GM03348 (cell line): ENCODE data around the gene TXNDC5.

Source experiments
- DNase-seq: peaks from one replicate; pipeline ENCODE4 v3.0.0; 2012; ENCODE audit warnings: low spot score

Gene TXNDC5

DNA sequence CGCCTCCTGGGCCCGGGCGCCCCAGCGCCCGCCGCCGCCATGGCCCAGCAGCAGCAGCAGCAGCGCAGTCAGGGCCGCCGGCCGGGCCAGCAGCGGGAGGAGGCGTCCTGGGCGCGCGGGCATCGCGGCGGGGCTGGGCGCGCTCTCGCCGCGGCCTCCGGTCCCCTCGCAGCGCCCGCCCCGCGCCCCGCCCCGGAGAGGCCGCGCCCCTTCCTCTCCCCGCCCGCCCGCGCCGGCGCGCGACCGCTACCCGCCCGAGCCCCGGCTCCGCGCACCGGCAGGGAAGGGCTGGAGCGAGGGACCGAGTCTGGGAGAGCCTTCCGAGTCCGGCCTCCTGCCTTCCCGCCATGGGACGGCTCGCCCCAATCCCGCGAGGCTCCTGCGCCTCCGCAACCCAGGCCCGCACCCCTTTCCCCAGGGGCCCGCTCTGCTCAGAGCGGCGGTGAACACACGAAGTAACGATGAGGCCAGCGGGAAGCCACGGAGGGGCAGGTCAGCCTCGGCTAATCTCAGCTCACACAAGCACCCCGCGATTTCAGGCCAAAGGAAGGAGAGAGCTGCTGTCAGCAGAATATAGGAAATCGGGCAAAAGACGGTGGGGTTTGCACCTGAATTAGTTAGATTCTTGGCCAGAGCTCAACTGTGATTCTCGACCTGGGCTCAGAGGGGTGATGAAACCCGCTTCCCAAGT lies at the start of gene TXNDC5:
Gene TXNDC5, minus strand, starts transcription at position 135 of the 691 bp plus-strand sequence. Its CDS starts 12 bp downstream, at position 123.
- peak; percentile 99 for DNase-seq

DNA sequence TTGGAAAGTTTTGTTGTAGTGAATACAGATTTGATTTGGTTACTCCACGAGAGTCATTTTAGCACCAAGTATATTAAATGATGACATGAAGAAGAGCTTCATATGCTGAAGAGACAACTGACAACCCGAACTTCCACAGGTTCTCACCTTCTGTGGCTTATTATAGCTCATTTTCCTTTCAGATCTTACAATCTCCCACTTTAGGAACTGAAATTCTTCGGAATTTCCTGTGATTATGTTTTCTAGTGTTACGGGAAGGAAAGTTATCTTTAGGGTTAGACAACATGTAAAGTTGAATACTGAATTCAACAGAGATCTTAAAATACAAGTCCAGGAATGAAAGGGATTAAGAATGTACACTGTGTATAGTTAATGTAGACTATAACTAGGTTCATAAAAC lies 49.6 kb upstream of the TXNDC5 start:
- no peak for DNase-seq

GRCh38 chr6:7959453-7959852 lies 48.9 kb upstream of the TXNDC5 start:
- no peak for DNase-seq

GRCh38 chr6:7958464-7958863 lies 47.9 kb upstream of the TXNDC5 start:
- DNase-seq, result no peak

GRCh38 chr6:7956257-7956656 lies 45.7 kb upstream of the TXNDC5 start:
- no peak for DNase-seq

DNA sequence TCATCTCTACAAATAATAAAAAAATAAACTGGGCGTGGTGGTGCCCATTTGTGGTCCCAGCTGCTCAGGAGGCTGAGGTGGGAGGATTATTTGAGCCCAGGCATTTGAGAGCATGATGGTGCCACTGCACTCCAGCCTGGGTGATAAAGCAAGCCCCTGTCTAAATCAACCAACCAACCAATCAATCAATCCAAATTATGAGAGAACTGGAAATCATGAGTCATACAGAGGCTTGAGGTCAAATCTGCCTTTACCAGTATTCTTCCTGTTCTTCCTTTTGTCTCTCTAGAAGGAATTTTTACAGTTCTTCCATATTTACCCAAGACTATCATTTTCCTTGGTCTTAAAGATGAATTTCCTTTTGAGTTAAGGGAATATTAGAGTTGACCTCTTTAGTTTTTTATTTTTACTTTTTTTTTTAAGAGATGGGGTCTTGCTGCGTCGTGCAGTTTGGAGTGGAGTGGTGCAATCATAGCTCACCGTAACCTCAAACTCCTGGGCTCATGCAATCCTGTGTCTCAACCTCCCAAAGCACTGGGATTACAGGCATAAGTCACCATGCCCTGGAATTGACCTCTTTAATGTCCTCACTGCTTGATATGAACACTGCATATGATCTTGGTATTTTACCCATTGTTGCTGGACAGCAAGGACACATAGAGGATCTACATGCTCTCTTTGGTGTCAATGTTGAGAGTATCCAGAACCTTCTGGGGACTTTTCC lies 44.1 kb upstream of the TXNDC5 start:
- DNase-seq, result no peak

DNA sequence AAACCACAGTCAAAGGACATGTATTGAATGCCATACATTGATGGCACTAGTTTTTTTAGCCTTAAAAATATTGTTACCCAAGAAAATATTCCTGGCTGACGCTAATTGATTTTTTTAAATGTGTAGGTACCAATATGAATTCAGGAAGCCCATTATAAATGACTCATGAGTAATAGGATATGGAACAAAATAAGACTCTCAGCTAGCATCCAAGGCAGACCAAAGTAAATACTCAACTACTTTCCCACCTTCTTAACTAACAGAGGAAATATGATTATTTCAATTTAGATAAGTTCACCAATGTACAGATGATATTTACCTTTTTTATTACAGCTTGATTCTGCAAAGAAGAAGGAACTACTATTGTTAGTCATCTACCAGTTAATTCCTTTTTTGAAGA lies 43.2 kb upstream of the TXNDC5 start:
- no peak for DNase-seq

DNA sequence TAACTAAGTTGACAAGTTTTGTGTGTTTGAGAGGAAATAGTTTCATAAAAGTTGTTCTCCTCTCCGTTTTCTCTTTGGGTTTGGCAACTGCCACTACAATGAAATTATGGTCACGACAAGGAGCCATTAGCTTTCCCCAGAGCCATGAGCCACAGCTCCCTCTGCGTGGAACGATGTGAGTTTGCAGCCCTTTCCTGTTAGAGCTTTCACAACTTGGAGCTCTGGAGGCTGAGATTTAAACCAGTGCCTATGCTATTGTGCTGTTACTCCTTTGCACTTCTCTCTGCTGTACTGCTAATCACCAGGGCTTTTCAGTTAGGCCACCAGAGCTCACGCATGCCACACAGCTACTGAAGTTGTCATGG lies 29.3 kb upstream of the TXNDC5 start:
- DNase-seq, result peak; percentile 39

DNA sequence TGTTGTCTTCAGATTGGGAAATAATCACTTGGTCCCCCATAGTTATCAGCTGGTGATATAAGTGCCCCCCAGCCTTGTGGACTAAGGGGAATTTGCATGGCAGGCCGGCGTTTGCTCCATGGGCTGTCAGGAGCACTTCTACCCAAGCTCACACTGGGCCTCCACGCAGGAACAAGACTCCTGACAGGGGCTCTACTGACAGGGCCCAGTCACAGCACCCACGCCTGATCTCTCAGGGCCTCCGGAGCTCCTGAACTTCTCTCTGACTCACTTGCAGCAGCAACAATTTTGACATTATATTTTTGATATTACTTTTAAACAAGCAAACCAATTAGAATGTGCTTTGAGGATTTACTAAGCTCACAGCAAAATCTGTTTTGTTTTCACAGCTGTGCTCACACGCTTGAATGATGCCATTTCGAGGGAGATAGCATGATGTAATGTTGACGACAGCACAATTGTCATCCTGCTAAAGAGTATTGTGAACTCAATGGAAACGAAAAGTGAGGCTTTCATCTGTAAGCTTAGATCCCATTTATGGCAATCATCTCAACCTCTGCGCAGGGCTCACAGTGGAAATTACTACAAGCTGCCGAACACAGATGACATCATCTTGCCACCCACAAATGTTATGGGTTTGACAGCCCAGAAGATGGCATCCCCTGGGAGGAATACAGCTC lies 28.7 kb upstream of the TXNDC5 start:
- DNase-seq, result peak; percentile 28

DNA sequence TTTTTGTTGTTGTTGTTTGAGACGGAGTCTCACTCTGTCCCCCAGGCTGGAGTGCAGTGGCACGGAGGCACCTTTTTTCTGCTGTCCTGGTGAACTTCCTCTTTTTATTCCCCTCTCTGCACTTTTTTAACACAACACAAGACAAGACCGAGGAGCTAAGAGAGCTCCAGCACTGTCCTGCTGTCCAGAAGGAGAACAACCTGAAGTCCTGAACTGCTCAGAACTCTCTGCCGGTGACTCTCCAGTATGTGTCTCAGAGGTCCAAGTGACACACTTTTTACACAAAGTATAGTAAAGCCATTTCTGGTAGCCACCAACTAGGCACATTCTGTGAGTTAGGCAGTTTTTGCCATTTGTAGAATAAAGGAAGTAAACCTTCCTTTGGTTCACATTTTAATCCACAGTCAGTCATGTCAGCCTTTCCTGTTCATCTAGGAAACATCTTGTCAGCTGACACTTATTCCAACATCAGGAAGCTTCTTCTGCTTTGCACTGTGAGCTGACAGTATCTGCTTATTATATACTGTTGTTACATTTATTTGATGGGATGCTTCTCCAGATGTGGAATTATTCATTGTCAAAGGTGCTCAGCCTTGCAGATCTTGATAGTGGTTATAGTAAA lies 28.1 kb upstream of the TXNDC5 start:
- no peak for DNase-seq

DNA sequence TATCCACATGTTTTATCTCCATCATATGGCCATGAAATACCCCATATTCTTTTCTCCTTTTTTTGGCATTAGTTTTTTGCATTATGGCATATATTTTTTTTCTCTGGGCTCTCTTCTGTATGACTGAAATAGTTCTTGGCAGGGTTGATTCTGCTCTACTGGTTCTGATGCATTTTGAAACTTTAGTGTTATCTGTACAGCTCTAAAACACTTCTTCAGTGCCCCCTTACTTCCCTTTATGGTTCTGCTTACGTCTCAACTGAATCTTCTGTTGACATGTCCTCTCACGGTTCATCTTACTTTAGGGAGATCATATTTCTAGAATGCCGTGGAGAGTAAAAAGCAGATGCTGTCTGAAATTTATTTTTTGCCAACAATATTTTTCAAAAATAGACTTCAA lies 23.2 kb upstream of the TXNDC5 start:
- DNase-seq, result no peak

GRCh38 chr6:7932625-7933024 lies 22.0 kb upstream of the TXNDC5 start:
- no peak for DNase-seq

DNA sequence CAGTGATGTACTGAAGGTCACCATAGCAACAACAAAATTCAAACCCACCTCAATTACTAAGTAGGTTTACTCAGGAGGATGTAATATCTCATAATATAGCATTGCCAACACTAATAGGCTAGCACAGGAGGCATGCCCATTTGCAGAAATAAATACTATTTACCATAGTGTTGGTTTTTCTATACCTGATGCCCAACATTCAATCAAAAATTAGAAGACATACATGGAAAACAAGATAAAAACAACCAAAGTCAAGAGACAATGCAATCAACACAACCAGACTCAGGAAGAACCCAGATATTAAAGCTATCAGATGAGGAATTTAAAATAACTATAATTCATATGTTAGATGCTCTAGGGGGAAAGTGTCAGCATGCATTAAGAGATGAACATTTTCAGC lies 14.3 kb upstream of the TXNDC5 start:
- DNase-seq, result no peak

DNA sequence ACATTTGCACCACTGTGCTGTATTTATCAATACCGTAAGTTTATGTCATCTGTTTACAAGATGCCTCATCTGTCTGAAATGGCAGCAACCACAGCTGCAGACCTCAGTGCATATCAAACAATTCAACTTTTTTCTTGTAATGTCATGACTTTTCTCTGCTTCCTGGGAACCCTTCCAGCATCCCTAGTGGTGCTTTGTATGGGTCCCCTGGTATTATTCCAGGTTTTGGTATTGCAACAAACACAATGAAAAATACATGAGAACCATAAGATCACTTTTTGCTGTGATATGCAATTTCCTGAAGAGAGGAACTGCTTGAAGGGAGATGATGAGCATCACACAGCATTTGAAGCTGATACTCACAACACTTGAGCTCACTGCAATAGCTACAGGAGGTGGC lies 12.0 kb upstream of the TXNDC5 start:
- no peak for DNase-seq

DNA sequence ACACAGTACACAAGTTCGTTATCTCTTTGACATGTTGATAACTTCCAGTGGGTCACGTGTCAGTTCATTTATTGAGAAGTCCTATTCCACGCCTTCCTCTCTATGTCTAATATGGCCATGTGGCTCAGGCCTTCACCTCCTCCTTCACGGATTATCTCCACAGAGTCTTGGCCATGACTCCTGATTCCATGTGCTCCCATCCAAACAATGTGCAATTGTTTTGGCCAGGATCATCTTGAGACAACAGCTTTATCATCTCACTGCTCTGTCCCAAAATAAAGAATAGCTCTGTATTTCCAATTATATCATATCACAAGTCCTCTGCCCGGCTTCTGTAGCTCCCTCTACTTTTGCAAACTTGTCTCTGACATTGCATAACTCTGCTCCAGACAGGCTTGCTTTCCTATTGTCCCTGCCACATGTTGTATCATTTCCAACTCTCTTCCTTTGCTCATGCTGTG lies 11.1 kb upstream of the TXNDC5 start:
- no peak for DNase-seq

- no peak for DNase-seq
Observed at GRCh38 chr6:7921046-7921445, 10.5 kb upstream of the TXNDC5 start.

GRCh38 chr6:7920425-7920824 lies 9.8 kb upstream of the TXNDC5 start:
- no peak for DNase-seq

DNA sequence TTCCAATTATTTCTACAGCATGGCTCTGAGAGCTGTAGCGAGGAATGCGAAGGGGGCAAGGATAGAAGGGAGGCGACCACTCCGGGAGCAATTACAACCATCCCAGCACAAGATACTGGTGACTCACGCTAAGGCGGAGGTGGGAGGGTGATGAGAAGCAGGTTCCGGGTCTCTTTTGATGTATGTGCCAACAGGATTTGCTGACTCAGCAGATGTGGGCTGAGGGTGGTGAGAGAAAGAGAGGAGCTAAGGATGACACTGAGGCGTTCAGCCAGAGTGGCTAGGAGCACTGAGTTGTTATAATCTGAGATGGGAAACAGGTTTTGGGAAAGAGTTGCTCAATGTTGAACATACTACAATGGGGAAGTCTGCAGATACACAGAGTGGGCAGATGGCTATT lies 9.3 kb upstream of the TXNDC5 start:
- DNase-seq, result peak; percentile 21

GRCh38 chr6:7918403-7918802 lies 7.8 kb upstream of the TXNDC5 start:
- DNase-seq, result no peak

- DNase-seq, result no peak
Observed at GRCh38 chr6:7917729-7918128, 7.1 kb upstream of the TXNDC5 start.

- DNase-seq, result no peak
Observed at GRCh38 chr6:7916959-7917358, 6.4 kb upstream of the TXNDC5 start.

- DNase-seq, result peak; percentile 91
Observed at GRCh38 chr6:7914991-7915789, 4.6 kb upstream of the TXNDC5 start.
